H1 (cell line): ENCODE measurements around the gene NT5C. TPM values are rescaled to one million over a fixed set of nuclear protein-coding genes. Genes with fewer than 3 reads are reported as not detected.

ENCODE experiments used
- ASH2L ChIP-seq: fragments of 200-600, 300-600 bp; sonication (generic); IDR thresholded peaks from one replicate; pipeline ENCODE4 v1.7.1; 2017; ENCODE audit warnings: low read length
- HDAC2 ChIP-seq, 2 experiments: fragments of 300-600 bp in 1 of 2; sonication (generic) in 1 of 2; IDR thresholded peaks; 2 replicates each; pipeline ENCODE4 v1.6.1; 2011 to 2012; ENCODE audit warnings: low read depth in 2 of 2, low read length in 2 of 2, mild to moderate bottlenecking in 2 of 2, moderate library complexity in 2 of 2, borderline replicate concordance in 1 of 2, inconsistent platforms in 1 of 2
- MAFK ChIP-seq: IDR thresholded peaks from 2 replicates; pipeline ENCODE4 v1.6.1; 2012; ENCODE audit warnings: low read depth, mild to moderate bottlenecking, improper control_type of control experiment, low read length
- RNF2 ChIP-seq: fragments of 200-900, 300-1000 bp; sonication (generic); IDR thresholded peaks from 2 replicates; pipeline ENCODE4 v1.7.1; 2016; ENCODE audit warnings: borderline replicate concordance, low read depth, mild to moderate bottlenecking, antibody characterized with exemption, low read length; ENCODE audit not compliant: poor library complexity, severe bottlenecking; ENCODE audit errors: missing control alignments
- TEAD4 ChIP-seq: IDR thresholded peaks from 2 replicates; pipeline ENCODE4 v1.6.1; 2012; ENCODE audit warnings: low read depth, low read length, inconsistent platforms, mixed read lengths
- ZNF274 ChIP-seq: IDR thresholded peaks from 2 replicates; pipeline ENCODE4 v1.7.0; 2012; ENCODE audit warnings: low read length, borderline replicate concordance; ENCODE audit errors: extremely low read depth
- polyA plus RNA-seq, 7 experiments: library from polyadenylated mRNA; depleted of rRNA in 3 of 7; stranded (reverse) in 5 of 7; unstranded in 2 of 7; fragments of >200 nt in 5 of 7; fragments of 200-250 nt in 2 of 7; gene quantifications; 1 replicate in 5 of 7; 2 replicates in 1 of 7; 4 replicates in 1 of 7; pipeline versions ENCODE4 v1.2.1 to v1.2.3, GENCODE V29; 2011 to 2013; ENCODE audit warnings: missing spikeins in 2 of 7, mixed read lengths in 2 of 7
- total RNA-seq: library from RNA; stranded (reverse); fragmentation: NEBNext Ultra II Directional; extraction: Animal tissue kit (Norgen Biotek cat#: 25700); gene quantifications from 2 replicates; pipeline ENCODE4 v1.2.1, GENCODE V29; 2021
- TF ChIP-seq, protein P1 (sequence below): fragments of 300-600 bp; sonication (generic); IDR thresholded peaks from 2 replicates; pipeline ENCODE4 v1.7.1; 2012; ENCODE audit warnings: low read length, moderate library complexity, mild to moderate bottlenecking, inconsistent platforms; ENCODE audit not compliant: insufficient replicate concordance

Gene NT5C
- total and polyA plus RNA-seq, 2 of the 8 experiments (the other 6 are each of a cell fraction or from before 2014, with no cell fraction given), result 52.1 to 66.4 TPM

DNA sequence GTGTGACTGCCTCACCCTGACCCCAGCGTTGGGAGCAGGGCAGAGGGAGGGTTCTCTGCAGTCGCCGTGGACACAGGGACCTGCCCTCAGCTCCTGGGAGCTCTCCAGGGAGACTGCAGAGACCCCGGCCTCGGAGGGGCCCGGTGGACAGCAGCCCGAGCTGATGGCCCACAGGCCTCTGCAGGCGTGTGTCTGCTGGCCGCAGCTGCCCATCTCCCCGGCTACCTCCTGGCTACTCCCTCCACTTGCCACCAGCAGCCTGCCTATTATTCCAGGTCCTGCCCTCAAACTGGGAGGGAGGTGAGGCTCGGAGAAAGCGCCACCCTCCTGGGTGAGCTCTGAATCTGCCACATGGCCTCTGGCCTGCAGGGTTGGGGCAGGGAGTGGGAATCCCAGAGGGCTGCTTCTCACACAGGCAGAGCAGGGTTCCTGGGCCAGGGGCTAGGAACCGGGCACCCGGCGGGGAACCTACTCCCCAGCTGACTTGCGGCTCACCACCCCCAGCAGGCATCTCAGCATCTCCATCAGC is 36.6 kb downstream of the NT5C start (continued):
- TF ChIP-seq, protein P1, sequence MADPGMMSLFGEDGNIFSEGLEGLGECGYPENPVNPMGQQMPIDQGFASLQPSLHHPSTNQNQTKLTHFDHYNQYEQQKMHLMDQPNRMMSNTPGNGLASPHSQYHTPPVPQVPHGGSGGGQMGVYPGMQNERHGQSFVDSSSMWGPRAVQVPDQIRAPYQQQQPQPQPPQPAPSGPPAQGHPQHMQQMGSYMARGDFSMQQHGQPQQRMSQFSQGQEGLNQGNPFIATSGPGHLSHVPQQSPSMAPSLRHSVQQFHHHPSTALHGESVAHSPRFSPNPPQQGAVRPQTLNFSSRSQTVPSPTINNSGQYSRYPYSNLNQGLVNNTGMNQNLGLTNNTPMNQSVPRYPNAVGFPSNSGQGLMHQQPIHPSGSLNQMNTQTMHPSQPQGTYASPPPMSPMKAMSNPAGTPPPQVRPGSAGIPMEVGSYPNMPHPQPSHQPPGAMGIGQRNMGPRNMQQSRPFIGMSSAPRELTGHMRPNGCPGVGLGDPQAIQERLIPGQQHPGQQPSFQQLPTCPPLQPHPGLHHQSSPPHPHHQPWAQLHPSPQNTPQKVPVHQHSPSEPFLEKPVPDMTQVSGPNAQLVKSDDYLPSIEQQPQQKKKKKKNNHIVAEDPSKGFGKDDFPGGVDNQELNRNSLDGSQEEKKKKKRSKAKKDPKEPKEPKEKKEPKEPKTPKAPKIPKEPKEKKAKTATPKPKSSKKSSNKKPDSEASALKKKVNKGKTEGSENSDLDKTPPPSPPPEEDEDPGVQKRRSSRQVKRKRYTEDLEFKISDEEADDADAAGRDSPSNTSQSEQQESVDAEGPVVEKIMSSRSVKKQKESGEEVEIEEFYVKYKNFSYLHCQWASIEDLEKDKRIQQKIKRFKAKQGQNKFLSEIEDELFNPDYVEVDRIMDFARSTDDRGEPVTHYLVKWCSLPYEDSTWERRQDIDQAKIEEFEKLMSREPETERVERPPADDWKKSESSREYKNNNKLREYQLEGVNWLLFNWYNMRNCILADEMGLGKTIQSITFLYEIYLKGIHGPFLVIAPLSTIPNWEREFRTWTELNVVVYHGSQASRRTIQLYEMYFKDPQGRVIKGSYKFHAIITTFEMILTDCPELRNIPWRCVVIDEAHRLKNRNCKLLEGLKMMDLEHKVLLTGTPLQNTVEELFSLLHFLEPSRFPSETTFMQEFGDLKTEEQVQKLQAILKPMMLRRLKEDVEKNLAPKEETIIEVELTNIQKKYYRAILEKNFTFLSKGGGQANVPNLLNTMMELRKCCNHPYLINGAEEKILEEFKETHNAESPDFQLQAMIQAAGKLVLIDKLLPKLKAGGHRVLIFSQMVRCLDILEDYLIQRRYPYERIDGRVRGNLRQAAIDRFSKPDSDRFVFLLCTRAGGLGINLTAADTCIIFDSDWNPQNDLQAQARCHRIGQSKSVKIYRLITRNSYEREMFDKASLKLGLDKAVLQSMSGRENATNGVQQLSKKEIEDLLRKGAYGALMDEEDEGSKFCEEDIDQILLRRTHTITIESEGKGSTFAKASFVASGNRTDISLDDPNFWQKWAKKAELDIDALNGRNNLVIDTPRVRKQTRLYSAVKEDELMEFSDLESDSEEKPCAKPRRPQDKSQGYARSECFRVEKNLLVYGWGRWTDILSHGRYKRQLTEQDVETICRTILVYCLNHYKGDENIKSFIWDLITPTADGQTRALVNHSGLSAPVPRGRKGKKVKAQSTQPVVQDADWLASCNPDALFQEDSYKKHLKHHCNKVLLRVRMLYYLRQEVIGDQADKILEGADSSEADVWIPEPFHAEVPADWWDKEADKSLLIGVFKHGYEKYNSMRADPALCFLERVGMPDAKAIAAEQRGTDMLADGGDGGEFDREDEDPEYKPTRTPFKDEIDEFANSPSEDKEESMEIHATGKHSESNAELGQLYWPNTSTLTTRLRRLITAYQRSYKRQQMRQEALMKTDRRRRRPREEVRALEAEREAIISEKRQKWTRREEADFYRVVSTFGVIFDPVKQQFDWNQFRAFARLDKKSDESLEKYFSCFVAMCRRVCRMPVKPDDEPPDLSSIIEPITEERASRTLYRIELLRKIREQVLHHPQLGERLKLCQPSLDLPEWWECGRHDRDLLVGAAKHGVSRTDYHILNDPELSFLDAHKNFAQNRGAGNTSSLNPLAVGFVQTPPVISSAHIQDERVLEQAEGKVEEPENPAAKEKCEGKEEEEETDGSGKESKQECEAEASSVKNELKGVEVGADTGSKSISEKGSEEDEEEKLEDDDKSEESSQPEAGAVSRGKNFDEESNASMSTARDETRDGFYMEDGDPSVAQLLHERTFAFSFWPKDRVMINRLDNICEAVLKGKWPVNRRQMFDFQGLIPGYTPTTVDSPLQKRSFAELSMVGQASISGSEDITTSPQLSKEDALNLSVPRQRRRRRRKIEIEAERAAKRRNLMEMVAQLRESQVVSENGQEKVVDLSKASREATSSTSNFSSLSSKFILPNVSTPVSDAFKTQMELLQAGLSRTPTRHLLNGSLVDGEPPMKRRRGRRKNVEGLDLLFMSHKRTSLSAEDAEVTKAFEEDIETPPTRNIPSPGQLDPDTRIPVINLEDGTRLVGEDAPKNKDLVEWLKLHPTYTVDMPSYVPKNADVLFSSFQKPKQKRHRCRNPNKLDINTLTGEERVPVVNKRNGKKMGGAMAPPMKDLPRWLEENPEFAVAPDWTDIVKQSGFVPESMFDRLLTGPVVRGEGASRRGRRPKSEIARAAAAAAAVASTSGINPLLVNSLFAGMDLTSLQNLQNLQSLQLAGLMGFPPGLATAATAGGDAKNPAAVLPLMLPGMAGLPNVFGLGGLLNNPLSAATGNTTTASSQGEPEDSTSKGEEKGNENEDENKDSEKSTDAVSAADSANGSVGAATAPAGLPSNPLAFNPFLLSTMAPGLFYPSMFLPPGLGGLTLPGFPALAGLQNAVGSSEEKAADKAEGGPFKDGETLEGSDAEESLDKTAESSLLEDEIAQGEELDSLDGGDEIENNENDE, result no peak
- TF ChIP-seq TEAD4, result no peak
- TF ChIP-seq MAFK, result no peak
- no peak for TF ChIP-seq ASH2L
- TF ChIP-seq RNF2, result no peak
- no peak for TF ChIP-seq HDAC2 (IDR thresholded peaks at IDR 0.05; ENCODE audit: borderline replicate concordance in 1 of 2, low read depth in 2 of 2, low read length in 2 of 2)
- no peak for TF ChIP-seq ZNF274
